Measurements from ENCODE around the gene NGFR.

NGFR gene

GRCh38 chr17:49518346-49519078, 23.4 kb downstream of the NGFR start:
- DNase-seq (ENCODE audit: low spot score), result no peak

DNA sequence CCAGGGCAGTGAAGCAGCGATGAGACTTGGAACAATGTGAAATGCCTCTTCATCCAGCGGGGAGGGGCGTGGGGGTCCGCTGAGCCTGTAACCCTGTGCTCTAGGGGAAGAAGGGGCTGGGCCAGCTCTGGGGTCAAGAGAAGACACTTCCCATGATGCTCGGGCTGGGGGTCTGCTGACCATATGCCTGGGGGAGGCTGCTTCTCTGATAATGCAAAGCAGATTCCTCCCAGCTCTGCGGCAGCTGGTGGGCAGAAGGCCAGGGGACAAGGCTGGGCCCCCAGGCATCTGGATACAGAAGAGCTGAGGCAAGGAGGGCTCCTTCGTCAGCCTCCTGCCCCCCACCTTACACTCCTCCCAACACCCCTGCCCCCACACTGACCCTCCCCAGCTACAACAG, 24.7 kb downstream of the NGFR start:
- DNase-seq (ENCODE audit: low spot score), result no peak

DNA sequence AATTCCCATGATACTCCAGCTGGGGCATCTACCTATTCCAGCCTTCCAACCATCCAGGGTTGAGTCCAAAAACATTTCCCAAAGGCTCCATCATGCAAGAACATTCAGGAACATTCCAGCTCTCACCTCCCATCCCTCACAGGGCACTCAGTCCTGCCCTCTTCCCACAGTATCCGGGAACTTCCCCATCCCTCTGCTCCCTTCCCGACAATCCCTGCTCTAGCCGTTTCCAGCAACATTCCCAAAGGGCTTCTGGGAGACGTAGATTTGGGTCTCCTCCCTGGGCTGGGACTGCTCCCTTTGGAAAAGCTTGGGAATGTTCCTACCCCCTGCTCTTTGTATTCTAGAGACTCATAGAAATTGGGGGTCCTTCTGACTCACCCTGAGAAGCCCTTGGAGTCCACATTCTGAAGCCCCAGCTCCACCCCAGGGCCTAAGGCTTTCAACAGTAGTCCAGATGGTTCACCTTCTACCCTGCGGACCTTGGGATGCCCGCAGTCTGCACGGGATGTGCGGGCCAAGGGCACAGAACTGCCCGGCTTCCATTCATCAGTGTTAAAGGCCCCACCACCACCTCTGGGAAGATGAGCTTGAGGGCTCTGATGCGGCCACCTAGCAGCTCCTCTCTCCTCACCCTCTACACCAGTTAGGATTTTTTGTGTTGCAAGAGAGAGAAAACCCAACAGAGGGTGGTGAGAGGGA, 25.4 kb downstream of the NGFR start:
- no peak for DNase-seq (ENCODE audit: low spot score)

- DNase-seq (ENCODE audit: low spot score), result no peak
These were observed 26.0 kb downstream of the NGFR start for GRCh38 chr17:49521088-49521450.

GRCh38 chr17:49521471-49522356, 26.6 kb downstream of the NGFR start:
- no peak for DNase-seq (ENCODE audit: low spot score)

GRCh38 chr17:49522357-49522890, 27.3 kb downstream of the NGFR start:
- DNase-seq (ENCODE audit: low spot score), result no peak

GRCh38 chr17:49523196-49523595, 28.1 kb downstream of the NGFR start:
- no peak for DNase-seq (ENCODE audit: low spot score)

- no peak for DNase-seq (ENCODE audit: low spot score)
These were observed 28.8 kb downstream of the NGFR start for GRCh38 chr17:49523706-49524472.

GRCh38 chr17:49524473-49525359, 29.6 kb downstream of the NGFR start:
- DNase-seq (ENCODE audit: low spot score), result no peak

DNA sequence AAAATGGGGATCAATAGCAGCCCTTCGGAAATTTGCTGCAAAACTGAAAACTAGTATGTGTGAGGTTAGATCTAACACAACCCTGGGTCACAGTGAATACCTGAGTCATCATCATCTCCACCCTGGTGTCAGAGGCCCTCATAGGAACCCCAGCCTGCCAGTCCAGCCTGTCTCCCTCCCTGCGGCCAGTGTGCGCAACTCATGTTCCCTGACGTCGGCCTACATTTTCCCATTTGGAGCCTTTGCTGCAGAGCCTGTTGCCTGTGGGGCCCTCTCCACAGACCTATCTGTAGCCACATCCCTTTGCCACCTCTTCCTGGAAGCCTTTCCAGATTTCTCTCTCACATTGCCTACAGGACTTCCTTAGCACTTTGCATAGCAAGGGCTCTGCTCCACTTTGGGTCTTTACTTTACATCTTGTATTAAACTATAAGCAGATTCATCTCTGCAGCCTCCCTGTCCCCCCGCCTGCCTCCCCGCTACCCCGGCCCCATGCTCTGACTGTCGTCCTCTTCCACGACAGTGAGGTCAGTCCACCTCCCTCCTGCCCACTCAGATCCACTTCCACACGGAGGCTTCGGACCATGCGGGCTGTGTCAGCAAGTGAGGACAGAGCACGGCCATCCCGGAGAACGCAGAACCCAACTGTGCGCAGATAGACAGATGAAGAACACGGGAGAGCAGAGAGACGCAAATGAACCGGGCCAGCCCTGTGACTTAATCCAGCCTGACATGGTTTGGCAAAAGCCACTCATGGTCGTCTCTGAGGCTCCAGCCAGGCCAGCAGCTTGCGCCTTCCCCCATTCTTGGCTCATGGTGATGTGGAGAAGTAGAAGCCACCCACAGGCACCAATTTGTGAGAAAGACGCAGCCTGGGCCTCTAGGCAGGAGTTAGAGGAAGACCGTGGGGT, 31.0 kb downstream of the NGFR start:
- DNase-seq (ENCODE audit: low spot score), result no peak

GRCh38 chr17:49527927-49528651, 33.0 kb downstream of the NGFR start:
- no peak for DNase-seq (ENCODE audit: low spot score)

DNA sequence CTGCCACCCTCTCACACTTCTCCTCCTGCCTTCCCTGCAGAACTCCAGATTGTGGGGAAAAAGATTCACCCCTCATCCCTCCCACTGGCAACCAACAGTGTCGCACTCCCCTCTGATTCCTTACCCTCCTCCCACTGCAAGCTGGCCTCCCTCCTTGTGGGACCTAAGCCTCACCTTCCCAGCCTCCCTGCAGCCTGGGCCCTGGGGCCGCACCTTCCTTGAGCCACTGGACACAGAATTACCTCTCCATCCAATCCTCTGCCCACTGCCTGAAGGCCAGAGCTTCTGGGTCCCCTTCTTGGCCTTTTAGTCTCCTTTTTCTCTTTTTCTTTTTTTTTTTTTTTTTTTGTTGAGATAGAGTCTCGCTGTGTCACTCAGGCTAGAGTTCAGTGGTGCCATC, 33.9 kb downstream of the NGFR start:
- no peak for DNase-seq (ENCODE audit: low spot score)

- no peak for DNase-seq (ENCODE audit: low spot score)
These were observed 35.0 kb downstream of the NGFR start for GRCh38 chr17:49530118-49530517.

- no peak for DNase-seq (ENCODE audit: low spot score)
These were observed 48.8 kb downstream of the NGFR start for GRCh38 chr17:49543860-49544259.

- DNase-seq (ENCODE audit: low spot score), result peak; percentile 5
These were observed 50.0 kb downstream of the NGFR start for GRCh38 chr17:49545007-49545660.

DNA sequence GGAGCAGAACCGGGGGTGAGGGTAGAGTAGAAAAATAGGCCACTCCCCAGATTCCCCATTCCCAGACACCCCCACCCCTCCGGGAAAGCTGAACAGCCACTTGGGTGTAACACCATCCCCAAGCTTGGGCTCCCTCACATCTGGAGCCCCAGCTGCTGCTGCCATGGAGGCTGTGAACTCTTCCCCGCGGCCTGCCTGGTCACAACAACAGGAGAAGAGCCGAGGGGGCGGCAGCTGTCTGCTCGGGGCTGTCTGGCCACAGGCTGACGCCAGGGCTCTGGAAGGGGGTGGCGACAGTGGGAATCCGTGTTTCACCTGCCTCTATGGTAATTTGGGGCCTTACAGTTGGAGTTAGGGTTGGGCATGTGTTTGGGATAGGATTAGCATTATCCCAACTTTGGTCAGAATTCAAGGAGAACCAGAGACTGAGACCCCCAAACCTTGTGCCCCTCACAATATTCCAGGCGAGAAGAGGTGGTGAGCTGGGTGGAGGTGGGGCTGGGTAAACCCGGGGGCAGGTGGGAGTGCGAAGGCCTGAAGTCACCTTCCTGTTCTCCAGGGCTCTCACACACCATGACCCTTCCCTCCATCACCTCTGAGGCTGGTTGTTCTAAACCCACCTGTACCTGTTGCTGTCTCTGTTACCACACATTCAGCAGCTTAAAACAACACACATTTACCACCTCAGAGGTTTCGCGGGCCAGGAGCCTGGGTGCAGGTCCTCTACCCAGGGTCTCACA, 50.9 kb downstream of the NGFR start:
- DNase-seq (ENCODE audit: low spot score), result peak; percentile 11
